ENCODE data around the gene KCNQ1. TPM values are rescaled to one million over a fixed set of nuclear protein-coding genes. Genes with fewer than 3 reads are reported as not detected.

The KCNQ1 gene
- total and polyA plus RNA-seq, 2 of the 13 experiments (the other 11 are each of a cell fraction or from before 2014, with no cell fraction given) = 0.02 to 0.08 TPM

GRCh38 chr11:2420502-2421225 is 24.1 kb upstream of the KCNQ1 start (continued):
- no peak for TF ChIP-seq AKNA (CRISPR knock-in tag; IDR thresholded peaks at IDR 0.05; ENCODE audit: borderline replicate concordance)
- TF ChIP-seq RFXANK (CRISPR knock-in tag; IDR thresholded peaks at IDR 0.05) = no peak
- no peak for TF ChIP-seq IKZF1 (IDR thresholded peaks at IDR 0.05)
- TF ChIP-seq DZIP1 (CRISPR knock-in tag; IDR thresholded peaks at IDR 0.05) = no peak
- TF ChIP-seq ELF1 (CRISPR knock-in tag; IDR thresholded peaks at IDR 0.05) = 0 out of 2 replicates have a peak, but pooled peaks have one; percentile 15
- no peak for TF ChIP-seq ELK4 (CRISPR knock-in tag; IDR thresholded peaks at IDR 0.05; ENCODE audit: borderline replicate concordance)
- TF ChIP-seq CHCHD3 (CRISPR knock-in tag; IDR thresholded peaks at IDR 0.05) = no peak
- TF ChIP-seq ZBED4 (CRISPR knock-in tag; IDR thresholded peaks at IDR 0.05; ENCODE audit: borderline replicate concordance) = no peak
- peak; percentile 96 for TF ChIP-seq RAD21 (CRISPR knock-in tag; IDR thresholded peaks at IDR 0.05)
- TF ChIP-seq DBP (CRISPR knock-in tag; IDR thresholded peaks at IDR 0.05; ENCODE audit: not compliant biosample characterization) = no peak
- TF ChIP-seq ONECUT2 (CRISPR knock-in tag; IDR thresholded peaks at IDR 0.05) = no peak
- no peak for TF ChIP-seq ADNP (CRISPR knock-in tag; IDR thresholded peaks at IDR 0.05)
- TF ChIP-seq ZSCAN20 (CRISPR knock-in tag; IDR thresholded peaks at IDR 0.05; ENCODE audit: borderline replicate concordance) = no peak
- no peak for TF ChIP-seq ZNF317 (CRISPR knock-in tag; IDR thresholded peaks at IDR 0.05)
- TF ChIP-seq ZNF333 (CRISPR knock-in tag; IDR thresholded peaks at IDR 0.05; ENCODE audit: borderline replicate concordance) = no peak
- TF ChIP-seq AGO1 (IDR thresholded peaks at IDR 0.05; ENCODE audit: low read depth, low read length, poor library complexity, severe bottlenecking) = no peak

Measured in HepG2 (cell line).